RWPE2 (cell line): ENCODE measurements around the gene AIFM3.

Source experiments
- ATAC-seq: fragments of 200-7000 bp; cut with Tn5 transposase; 3 replicates; pipeline ENCODE4 v1.9.1; 2021; ENCODE audit warnings: low read depth
- DNase-seq: peaks from one replicate; pipeline ENCODE4 v3.0.0-alpha.2; 2020; ENCODE audit warnings: low spot score
- H3K27ac ChIP-seq: fragments of 450-650 bp; 2 replicates; pipeline ENCODE4 v1.5.1; 2017; ENCODE audit warnings: mild to moderate bottlenecking; ENCODE audit not compliant: poor library complexity, severe bottlenecking
- H3K27me3 ChIP-seq: fragments of 250-450 bp; sonication (Bioruptor Pico); 2 replicates; pipeline ENCODE4 v1.5.1; 2021; ENCODE audit warnings: mild to moderate bottlenecking, moderate library complexity; ENCODE audit not compliant: insufficient read depth, poor library complexity, severe bottlenecking
- H3K36me3 ChIP-seq: fragments of 250-450 bp; sonication (Bioruptor Pico); 2 replicates; pipeline ENCODE4 v1.5.1; 2020; ENCODE audit warnings: low read depth, mild to moderate bottlenecking, moderate library complexity
- H3K4me1 ChIP-seq: fragments of 250-450 bp; sonication (Bioruptor Pico); 2 replicates; pipeline ENCODE4 v1.5.1; 2021; ENCODE audit warnings: mild to moderate bottlenecking, moderate library complexity; ENCODE audit not compliant: insufficient read depth, poor library complexity, severe bottlenecking
- H3K4me3 ChIP-seq: fragments of 250-450 bp; sonication (Bioruptor Pico); 2 replicates; pipeline ENCODE4 v1.5.1; 2021; ENCODE audit warnings: mild to moderate bottlenecking, moderate library complexity; ENCODE audit not compliant: severe bottlenecking
- H3K9me3 ChIP-seq: fragments of 250-450 bp; sonication (Bioruptor Pico); 2 replicates; pipeline ENCODE4 v1.5.1; 2021; ENCODE audit warnings: mild to moderate bottlenecking, moderate library complexity; ENCODE audit not compliant: severe bottlenecking
- TF ChIP-seq, protein P1 (sequence below): fragments of 450-650 bp; IDR thresholded peaks from one replicate; pipeline ENCODE4 v1.5.1; 2017; ENCODE audit warnings: mild to moderate bottlenecking, moderate library complexity; ENCODE audit not compliant: poor library complexity, severe bottlenecking

AIFM3 gene

GRCh38 chr22:21022507-21022906 lies 55.5 kb downstream of the AIFM3 start:
- Histone ChIP-seq H3K27me3 (no peaks in the 10 kb centered on the region), H3K27ac (no peak overlapping the region), H3K4me3 (no peak overlapping the region), H3K9me3 (no peaks in the 10 kb centered on the region), H3K4me1 (peaks cover 26% of the 10 kb centered on the region), H3K36me3 (no peaks in the 10 kb centered on the region)
- DNase-seq (no peak), ATAC-seq (no peak)
- TF ChIP-seq, protein P1, sequence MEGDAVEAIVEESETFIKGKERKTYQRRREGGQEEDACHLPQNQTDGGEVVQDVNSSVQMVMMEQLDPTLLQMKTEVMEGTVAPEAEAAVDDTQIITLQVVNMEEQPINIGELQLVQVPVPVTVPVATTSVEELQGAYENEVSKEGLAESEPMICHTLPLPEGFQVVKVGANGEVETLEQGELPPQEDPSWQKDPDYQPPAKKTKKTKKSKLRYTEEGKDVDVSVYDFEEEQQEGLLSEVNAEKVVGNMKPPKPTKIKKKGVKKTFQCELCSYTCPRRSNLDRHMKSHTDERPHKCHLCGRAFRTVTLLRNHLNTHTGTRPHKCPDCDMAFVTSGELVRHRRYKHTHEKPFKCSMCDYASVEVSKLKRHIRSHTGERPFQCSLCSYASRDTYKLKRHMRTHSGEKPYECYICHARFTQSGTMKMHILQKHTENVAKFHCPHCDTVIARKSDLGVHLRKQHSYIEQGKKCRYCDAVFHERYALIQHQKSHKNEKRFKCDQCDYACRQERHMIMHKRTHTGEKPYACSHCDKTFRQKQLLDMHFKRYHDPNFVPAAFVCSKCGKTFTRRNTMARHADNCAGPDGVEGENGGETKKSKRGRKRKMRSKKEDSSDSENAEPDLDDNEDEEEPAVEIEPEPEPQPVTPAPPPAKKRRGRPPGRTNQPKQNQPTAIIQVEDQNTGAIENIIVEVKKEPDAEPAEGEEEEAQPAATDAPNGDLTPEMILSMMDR = no peak

DNA sequence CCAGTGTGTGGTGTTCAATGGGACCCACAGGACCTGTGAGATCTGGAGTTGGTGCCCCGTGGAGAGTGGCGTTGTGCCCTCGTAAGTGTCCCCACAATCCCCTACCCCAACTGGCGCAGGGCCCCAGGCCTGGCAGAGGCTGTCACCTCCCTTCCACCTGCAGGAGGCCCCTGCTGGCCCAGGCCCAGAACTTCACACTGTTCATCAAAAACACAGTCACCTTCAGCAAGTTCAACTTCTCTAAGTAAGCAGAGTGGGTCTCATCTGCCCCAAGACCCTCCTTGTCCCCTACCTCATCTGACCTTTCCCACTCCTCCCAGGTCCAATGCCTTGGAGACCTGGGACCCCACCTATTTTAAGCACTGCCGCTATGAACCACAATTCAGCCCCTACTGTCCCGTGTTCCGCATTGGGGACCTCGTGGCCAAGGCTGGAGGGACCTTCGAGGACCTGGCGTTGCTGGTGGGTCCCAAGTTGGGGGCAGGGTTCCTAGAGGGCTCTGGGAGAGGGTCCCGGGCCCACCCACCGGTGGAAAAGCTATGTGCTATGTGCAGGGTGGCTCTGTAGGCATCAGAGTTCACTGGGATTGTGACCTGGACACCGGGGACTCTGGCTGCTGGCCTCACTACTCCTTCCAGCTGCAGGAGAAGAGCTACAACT lies 56.0 kb downstream of the AIFM3 start:
- DNase-seq (no peak), ATAC-seq (no peak)
- Histone ChIP-seq H3K4me1 (peaks cover 30% of the 10 kb centered on the region), H3K9me3 (no peaks in the 10 kb centered on the region), H3K4me3 (no peak overlapping the region), H3K27ac (no peak overlapping the region), H3K27me3 (no peaks in the 10 kb centered on the region), H3K36me3 (no peaks in the 10 kb centered on the region)
- TF ChIP-seq, protein P1 = no peak

DNA sequence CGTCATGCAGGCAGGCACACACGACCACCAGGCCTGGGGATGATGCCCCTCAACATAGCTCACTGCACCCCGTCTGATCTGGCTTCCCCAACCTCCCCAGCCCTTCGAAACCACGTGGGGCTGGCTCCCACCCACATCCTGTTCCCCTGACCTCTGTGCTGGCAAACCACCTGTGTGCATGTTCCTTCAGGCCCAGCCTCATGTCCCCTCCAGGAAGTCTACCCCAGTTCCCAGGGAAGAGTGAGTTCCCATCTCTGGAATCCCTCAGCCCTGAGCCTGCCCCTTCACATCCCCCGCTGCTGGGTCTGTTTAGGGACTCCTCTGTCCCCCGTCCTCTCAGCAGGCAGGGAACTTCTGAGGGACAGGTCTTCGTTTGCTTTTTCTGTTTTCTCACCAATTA lies 58.2 kb downstream of the AIFM3 start:
- peak; percentile 51 for DNase-seq

DNA sequence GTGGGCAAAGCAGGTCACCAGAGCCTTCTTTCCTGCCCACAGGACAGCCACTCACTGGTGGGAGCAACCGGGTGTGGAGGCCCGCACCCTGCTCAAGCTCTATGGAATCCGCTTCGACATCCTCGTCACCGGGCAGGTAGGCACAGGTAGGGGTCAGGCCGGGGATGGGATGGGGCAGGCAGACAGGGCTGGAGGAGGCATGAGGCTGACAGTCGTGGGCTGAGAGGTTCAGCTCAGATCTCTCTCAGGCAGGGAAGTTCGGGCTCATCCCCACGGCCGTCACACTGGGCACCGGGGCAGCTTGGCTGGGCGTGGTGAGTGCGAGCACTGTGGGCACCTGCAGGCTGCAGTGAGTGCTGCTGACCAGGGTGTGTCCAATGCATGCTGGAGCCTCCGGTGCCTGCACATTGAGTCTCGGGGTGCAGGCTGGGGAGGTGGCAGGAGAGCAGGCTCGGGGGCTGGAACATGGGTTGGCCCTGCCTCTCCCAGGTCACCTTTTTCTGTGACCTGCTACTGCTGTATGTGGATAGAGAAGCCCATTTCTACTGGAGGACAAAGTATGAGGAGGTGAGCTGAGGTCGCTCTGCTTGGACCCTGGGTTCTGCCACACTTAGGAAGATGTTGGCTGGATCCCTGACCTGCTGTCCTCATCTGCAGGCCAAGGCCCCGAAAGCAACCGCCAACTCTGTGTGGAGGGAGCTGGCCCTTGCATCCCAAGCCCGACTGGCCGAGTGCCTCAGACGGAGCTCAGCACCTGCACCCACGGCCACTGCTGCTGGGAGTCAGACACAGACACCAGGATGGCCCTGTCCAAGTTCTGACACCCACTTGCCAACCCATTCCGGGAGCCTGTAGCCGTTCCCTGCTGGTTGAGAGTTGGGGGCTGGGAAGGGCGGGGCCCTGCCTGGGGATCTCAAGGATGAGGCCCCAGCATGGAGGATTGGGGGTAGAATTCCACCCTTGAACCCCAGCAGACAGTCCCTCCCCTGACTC lies 59.0 kb downstream of the AIFM3 start:
- no peaks in the 10 kb centered on the region for H3K27me3 ChIP-seq
- peak; percentile 62 for DNase-seq
- H3K4me3 ChIP-seq = no peak overlapping the region
- H3K27ac ChIP-seq = peak overlapping the region; percentile 59
- H3K9me3 ChIP-seq = no peaks in the 10 kb centered on the region
- TF ChIP-seq, protein P1 = no peak
- no peaks in the 10 kb centered on the region for H3K36me3 ChIP-seq
- H3K4me1 ChIP-seq = peaks cover 30% of the 10 kb centered on the region
- ATAC-seq = peak; percentile 57

More for the DNA sequence above, 58.2 kb downstream of the AIFM3 start:
- Histone ChIP-seq H3K27me3 (no peaks in the 10 kb centered on the region), H3K36me3 (no peaks in the 10 kb centered on the region), H3K9me3 (no peaks in the 10 kb centered on the region), H3K4me1 (peaks cover 30% of the 10 kb centered on the region), H3K4me3 (no peak overlapping the region), H3K27ac (peak overlapping the region; percentile 59)
- ATAC-seq = peak; percentile 18; the same call in 1 of the 3 replicates
- TF ChIP-seq, protein P1 = no peak
